Measurements from ENCODE around the gene REN. TPM values are rescaled to one million over a fixed set of nuclear protein-coding genes. Genes with fewer than 3 reads are reported as not detected.

Gene REN
- total and polyA plus RNA-seq, 9 of the 15 experiments (the other 6 are each of a cell fraction or from before 2014, with no cell fraction given), result 1.7 to 9.9 (median 3.1) TPM

DNA sequence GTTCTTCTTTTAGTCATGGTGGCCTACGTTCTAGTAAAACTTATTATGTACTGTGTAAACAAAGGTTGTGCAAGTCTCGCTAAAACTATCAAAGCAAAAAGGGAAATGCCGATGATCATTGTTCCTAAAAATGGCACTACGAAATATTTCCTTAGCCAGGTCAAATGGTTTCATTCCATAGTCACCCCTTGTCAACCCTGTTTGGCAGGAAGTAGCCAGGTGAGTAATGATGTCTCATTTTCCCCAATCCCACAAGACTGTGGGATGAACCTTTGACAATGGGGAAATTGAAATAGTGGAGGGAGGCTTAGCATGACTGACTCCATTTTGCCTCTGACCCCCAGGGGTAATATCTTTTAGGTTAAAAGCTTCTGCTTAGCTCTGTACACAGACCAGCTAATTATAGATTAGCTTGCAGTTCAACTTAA is 5.6 kb upstream of the REN start (continued):
- TF ChIP-seq, protein P1, sequence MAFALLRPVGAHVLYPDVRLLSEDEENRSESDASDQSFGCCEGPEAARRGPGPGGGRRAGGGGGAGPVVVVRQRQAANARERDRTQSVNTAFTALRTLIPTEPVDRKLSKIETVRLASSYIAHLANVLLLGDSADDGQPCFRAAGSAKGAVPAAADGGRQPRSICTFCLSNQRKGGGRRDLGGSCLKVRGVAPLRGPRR (CRISPR knock-in tag; IDR thresholded peaks at IDR 0.05), result no peak
- TF ChIP-seq ZNF174 (CRISPR knock-in tag; IDR thresholded peaks at IDR 0.05) (0 out of 2 replicates have a peak, but pooled peaks have one; percentile 79), MYNN (IDR thresholded peaks at IDR 0.05) (no peak), MYNN (CRISPR knock-in tag; IDR thresholded peaks at IDR 0.05) (no peak), BHLHE40 (IDR thresholded peaks at IDR 0.05; ENCODE audit: low read length) (no peak), ZNF212 (CRISPR knock-in tag; IDR thresholded peaks at IDR 0.05) (peak; percentile 87; the same call in 1 of the 2 replicates), SIN3A (IDR thresholded peaks at IDR 0.05; ENCODE audit: borderline replicate concordance in 2 of 2, control insufficient read depth in 1 of 2, low read depth in 2 of 2, low read length in 2 of 2) (no peak), ZNF436 (CRISPR knock-in tag; IDR thresholded peaks at IDR 0.05) (no peak), EZH2 (IDR thresholded peaks at IDR 0.05; ENCODE audit: borderline replicate concordance, low read depth, low read length) (no peak), SMAD1 (IDR thresholded peaks at IDR 0.05; ENCODE audit: low read depth, low read length, partially characterized antibody) (no peak), ZNF384 (IDR thresholded peaks at IDR 0.05; ENCODE audit: low read depth, low read length) (no peak), HNRNPLL (IDR thresholded peaks at IDR 0.05; ENCODE audit: low read depth, low read length, poor library complexity, severe bottlenecking) (no peak), XRCC5 (IDR thresholded peaks at IDR 0.05; ENCODE audit: low read depth, low read length) (no peak), ZNF121 (CRISPR knock-in tag; conservative IDR thresholded peaks at IDR 0.05) (no peak), FOXK1 (CRISPR knock-in tag; IDR thresholded peaks at IDR 0.05; ENCODE audit: borderline replicate concordance) (no peak), ZNF431 (CRISPR knock-in tag; IDR thresholded peaks at IDR 0.05) (no peak), RUNX1 (IDR thresholded peaks at IDR 0.05; ENCODE audit: low read depth) (no peak), MAFK (IDR thresholded peaks at IDR 0.05; ENCODE audit: low read length) (no peak), ESRRA (IDR thresholded peaks at IDR 0.05; ENCODE audit: borderline replicate concordance, low read depth) (no peak)
- TF ChIP-seq, protein P2, sequence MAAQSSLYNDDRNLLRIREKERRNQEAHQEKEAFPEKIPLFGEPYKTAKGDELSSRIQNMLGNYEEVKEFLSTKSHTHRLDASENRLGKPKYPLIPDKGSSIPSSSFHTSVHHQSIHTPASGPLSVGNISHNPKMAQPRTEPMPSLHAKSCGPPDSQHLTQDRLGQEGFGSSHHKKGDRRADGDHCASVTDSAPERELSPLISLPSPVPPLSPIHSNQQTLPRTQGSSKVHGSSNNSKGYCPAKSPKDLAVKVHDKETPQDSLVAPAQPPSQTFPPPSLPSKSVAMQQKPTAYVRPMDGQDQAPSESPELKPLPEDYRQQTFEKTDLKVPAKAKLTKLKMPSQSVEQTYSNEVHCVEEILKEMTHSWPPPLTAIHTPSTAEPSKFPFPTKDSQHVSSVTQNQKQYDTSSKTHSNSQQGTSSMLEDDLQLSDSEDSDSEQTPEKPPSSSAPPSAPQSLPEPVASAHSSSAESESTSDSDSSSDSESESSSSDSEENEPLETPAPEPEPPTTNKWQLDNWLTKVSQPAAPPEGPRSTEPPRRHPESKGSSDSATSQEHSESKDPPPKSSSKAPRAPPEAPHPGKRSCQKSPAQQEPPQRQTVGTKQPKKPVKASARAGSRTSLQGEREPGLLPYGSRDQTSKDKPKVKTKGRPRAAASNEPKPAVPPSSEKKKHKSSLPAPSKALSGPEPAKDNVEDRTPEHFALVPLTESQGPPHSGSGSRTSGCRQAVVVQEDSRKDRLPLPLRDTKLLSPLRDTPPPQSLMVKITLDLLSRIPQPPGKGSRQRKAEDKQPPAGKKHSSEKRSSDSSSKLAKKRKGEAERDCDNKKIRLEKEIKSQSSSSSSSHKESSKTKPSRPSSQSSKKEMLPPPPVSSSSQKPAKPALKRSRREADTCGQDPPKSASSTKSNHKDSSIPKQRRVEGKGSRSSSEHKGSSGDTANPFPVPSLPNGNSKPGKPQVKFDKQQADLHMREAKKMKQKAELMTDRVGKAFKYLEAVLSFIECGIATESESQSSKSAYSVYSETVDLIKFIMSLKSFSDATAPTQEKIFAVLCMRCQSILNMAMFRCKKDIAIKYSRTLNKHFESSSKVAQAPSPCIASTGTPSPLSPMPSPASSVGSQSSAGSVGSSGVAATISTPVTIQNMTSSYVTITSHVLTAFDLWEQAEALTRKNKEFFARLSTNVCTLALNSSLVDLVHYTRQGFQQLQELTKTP (IDR thresholded peaks at IDR 0.05; ENCODE audit: low read depth in 1 of 2, partially characterized antibody in 2 of 2), result no peak
- TF ChIP-seq, protein P3, sequence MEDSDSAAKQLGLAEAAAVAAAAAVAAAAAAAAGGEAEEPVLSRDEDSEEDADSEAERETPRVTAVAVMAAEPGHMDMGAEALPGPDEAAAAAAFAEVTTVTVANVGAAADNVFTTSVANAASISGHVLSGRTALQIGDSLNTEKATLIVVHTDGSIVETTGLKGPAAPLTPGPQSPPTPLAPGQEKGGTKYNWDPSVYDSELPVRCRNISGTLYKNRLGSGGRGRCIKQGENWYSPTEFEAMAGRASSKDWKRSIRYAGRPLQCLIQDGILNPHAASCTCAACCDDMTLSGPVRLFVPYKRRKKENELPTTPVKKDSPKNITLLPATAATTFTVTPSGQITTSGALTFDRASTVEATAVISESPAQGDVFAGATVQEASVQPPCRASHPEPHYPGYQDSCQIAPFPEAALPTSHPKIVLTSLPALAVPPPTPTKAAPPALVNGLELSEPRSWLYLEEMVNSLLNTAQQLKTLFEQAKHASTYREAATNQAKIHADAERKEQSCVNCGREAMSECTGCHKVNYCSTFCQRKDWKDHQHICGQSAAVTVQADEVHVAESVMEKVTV (CRISPR knock-in tag; IDR thresholded peaks at IDR 0.05), result peak; percentile 60
- TF ChIP-seq, protein P4, sequence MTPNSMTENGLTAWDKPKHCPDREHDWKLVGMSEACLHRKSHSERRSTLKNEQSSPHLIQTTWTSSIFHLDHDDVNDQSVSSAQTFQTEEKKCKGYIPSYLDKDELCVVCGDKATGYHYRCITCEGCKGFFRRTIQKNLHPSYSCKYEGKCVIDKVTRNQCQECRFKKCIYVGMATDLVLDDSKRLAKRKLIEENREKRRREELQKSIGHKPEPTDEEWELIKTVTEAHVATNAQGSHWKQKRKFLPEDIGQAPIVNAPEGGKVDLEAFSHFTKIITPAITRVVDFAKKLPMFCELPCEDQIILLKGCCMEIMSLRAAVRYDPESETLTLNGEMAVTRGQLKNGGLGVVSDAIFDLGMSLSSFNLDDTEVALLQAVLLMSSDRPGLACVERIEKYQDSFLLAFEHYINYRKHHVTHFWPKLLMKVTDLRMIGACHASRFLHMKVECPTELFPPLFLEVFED (CRISPR knock-in tag; conservative IDR thresholded peaks at IDR 0.05), result peak; percentile 87

All from K562 (cell line).